Measurements from ENCODE around the gene UBE2L6.
A peak's percentile ranks its signal among the peaks of the same experiment; 100 is the strongest.

UBE2L6 gene

GRCh38 chr11:57567515-57568329 is at the start of gene UBE2L6:
Gene UBE2L6, minus strand, starts transcription at chr11:57567672. Its CDS starts 61 bp downstream, at chr11:57567611.
- no peaks in the 10 kb centered on the region for H3K36me3 ChIP-seq (ENCODE audit: control insufficient read depth, insufficient read depth, low read length)
- H2AFZ ChIP-seq = peak within 1 kb of the TSS; percentile 85
- no peak for TF ChIP-seq CTCF (IDR thresholded peaks at IDR 0.05)
- H3K9ac ChIP-seq = peak within 1 kb of the TSS; percentile 19
- H3K27me3 ChIP-seq (ENCODE audit: control insufficient read depth, insufficient read depth, low read length) = no peaks in the 10 kb centered on the region
- no peaks in the 10 kb centered on the region for H3K9me3 ChIP-seq (ENCODE audit: control insufficient read depth, low read length)
- H3K4me3 ChIP-seq (ENCODE audit: low read depth, low read length) = peak within 1 kb of the TSS; percentile 66
- H3K4me2 ChIP-seq (ENCODE audit: low read length) = peak within 1 kb of the TSS; percentile 69
- H3K27ac ChIP-seq = peak within 1 kb of the TSS; percentile 64
- no peaks in the 10 kb centered on the region for H3K79me2 ChIP-seq
- H3K4me1 ChIP-seq = no peaks in the 10 kb centered on the region

GRCh38 chr11:57616595-57616994 is 49.1 kb upstream of the UBE2L6 start:
- Histone ChIP-seq H3K27me3 (ENCODE audit: control insufficient read depth, insufficient read depth, low read length) (no peaks in the 10 kb centered on the region), H3K4me1 (no peaks in the 10 kb centered on the region), H3K27ac (no peak overlapping the region), H3K4me2 (ENCODE audit: low read length) (no peak overlapping the region), H3K9me3 (ENCODE audit: control insufficient read depth, low read length) (no peaks in the 10 kb centered on the region), H3K9ac (no peak overlapping the region), H3K79me2 (no peaks in the 10 kb centered on the region), H3K4me3 (ENCODE audit: low read depth, low read length) (no peak overlapping the region), H3K36me3 (ENCODE audit: control insufficient read depth, insufficient read depth, low read length) (no peaks in the 10 kb centered on the region), H2AFZ (no peak overlapping the region)
- no peak for TF ChIP-seq CTCF (IDR thresholded peaks at IDR 0.05)

GRCh38 chr11:57615308-57615707 is 47.8 kb upstream of the UBE2L6 start:
- TF ChIP-seq CTCF (IDR thresholded peaks at IDR 0.05) = no peak
- Histone ChIP-seq H3K27ac (no peak overlapping the region), H3K4me3 (ENCODE audit: low read depth, low read length) (no peak overlapping the region), H3K9ac (no peak overlapping the region), H3K4me1 (no peaks in the 10 kb centered on the region), H3K27me3 (ENCODE audit: control insufficient read depth, insufficient read depth, low read length) (no peaks in the 10 kb centered on the region), H3K4me2 (ENCODE audit: low read length) (no peak overlapping the region), H3K36me3 (ENCODE audit: control insufficient read depth, insufficient read depth, low read length) (no peaks in the 10 kb centered on the region), H3K9me3 (ENCODE audit: control insufficient read depth, low read length) (no peaks in the 10 kb centered on the region), H2AFZ (no peak overlapping the region), H3K79me2 (no peaks in the 10 kb centered on the region)

GRCh38 chr11:57614234-57614772 is 46.8 kb upstream of the UBE2L6 start:
- no peaks in the 10 kb centered on the region for H3K27me3 ChIP-seq (ENCODE audit: control insufficient read depth, insufficient read depth, low read length)
- no peak for TF ChIP-seq CTCF (IDR thresholded peaks at IDR 0.05)
- no peaks in the 10 kb centered on the region for H3K36me3 ChIP-seq (ENCODE audit: control insufficient read depth, insufficient read depth, low read length)

More at GRCh38 chr11:57614234-57614772, 46.8 kb upstream of the UBE2L6 start:
- H3K9ac ChIP-seq = no peak overlapping the region
- no peaks in the 10 kb centered on the region for H3K79me2 ChIP-seq
- H3K4me2 ChIP-seq (ENCODE audit: low read length) = no peak overlapping the region
- H3K4me1 ChIP-seq = no peaks in the 10 kb centered on the region
- H3K27ac ChIP-seq = no peak overlapping the region
- H2AFZ ChIP-seq = no peak overlapping the region
- no peaks in the 10 kb centered on the region for H3K9me3 ChIP-seq (ENCODE audit: control insufficient read depth, low read length)
- H3K4me3 ChIP-seq (ENCODE audit: low read depth, low read length) = no peak overlapping the region
